T-helper 17 cell (primary cell): Measurements from ENCODE around the gene WBP4. TPM values are rescaled to one million over a fixed set of nuclear protein-coding genes. Genes with fewer than 3 reads are reported as not detected.
"Not testable (repeated sequence)": the region's sequence is repeated elsewhere in the genome, so short reads cannot be mapped to it uniquely, and the experiment has no call there.

Experiments
- ATAC-seq: fragments of 150-1000 bp; cut with Tn5 transposase; 2 replicates; pipeline ENCODE4 v1.10.0; 2021; ENCODE audit warnings: mild to moderate bottlenecking, moderate library complexity
- DNase-seq, 3 donors: peaks; one replicate each; pipeline versions ENCODE4 v3.0.0 to v3.0.0-alpha.2; 2020 to 2021
- H3K9me3 ChIP-seq: one replicate; pipeline ENCODE4 v1.7.0; 2013; ENCODE audit warnings: low read length, mild to moderate bottlenecking; ENCODE audit not compliant: control insufficient read depth, poor library complexity, severe bottlenecking
- H3K27ac Mint-ChIP-seq: one replicate; pipeline ENCODE4 v1.8.0; 2022; ENCODE audit warnings: mild to moderate bottlenecking, moderate library complexity, mixed read lengths
- H3K27me3 Mint-ChIP-seq: one replicate; pipeline ENCODE4 v1.8.0; 2022; ENCODE audit warnings: mixed read lengths
- H3K36me3 Mint-ChIP-seq: one replicate; pipeline ENCODE4 v1.8.0; 2022; ENCODE audit warnings: low read depth, mixed read lengths
- H3K4me1 Mint-ChIP-seq: one replicate; pipeline ENCODE4 v1.8.0; 2022; ENCODE audit warnings: mild to moderate bottlenecking, mixed read lengths
- H3K4me3 Mint-ChIP-seq: one replicate; pipeline ENCODE4 v1.8.0; 2022; ENCODE audit warnings: mild to moderate bottlenecking, moderate library complexity, mixed read lengths
- total RNA-seq, 4 donors: library from RNA in 2 of 4; stranded (reverse) in 2 of 4; gene quantifications; one replicate each; pipeline ENCODE4 v1.2.3 and lab custom pipeline; 2022 to 2026

WBP4 gene
- total RNA-seq, 2 donors from 2014 or later, result 4.4 to 5.3 TPM

- ATAC-seq (no peak), DNase-seq (no peak)
- H3K27me3 Mint-ChIP-seq, result no peaks in the 10 kb centered on the region
- peaks cover 8% of the 10 kb centered on the region for H3K36me3 Mint-ChIP-seq
- no peak overlapping the region for H3K27ac Mint-ChIP-seq
- H3K9me3 ChIP-seq, result no peaks in the 10 kb centered on the region
- H3K4me1 Mint-ChIP-seq, result peaks cover 3% of the 10 kb centered on the region
- no peak overlapping the region for H3K4me3 Mint-ChIP-seq
Observed at GRCh38 chr13:41075485-41075884, 14.2 kb downstream of the WBP4 start.

- Mint-ChIP-seq H3K27me3 (no peaks in the 10 kb centered on the region), H3K4me3 (no peak overlapping the region), H3K27ac (no peak overlapping the region), H3K4me1 (peaks cover under 1% of the 10 kb centered on the region), H3K36me3 (peaks cover 3% of the 10 kb centered on the region)
- ATAC-seq, result no peak
- no peaks in the 10 kb centered on the region for H3K9me3 ChIP-seq
- DNase-seq, result no peak
Observed at GRCh38 chr13:41077475-41077874, 16.2 kb downstream of the WBP4 start.

- DNase-seq, result no peak
- Mint-ChIP-seq H3K36me3 (peaks cover 6% of the 10 kb centered on the region), H3K4me3 (no peak overlapping the region), H3K27ac (no peak overlapping the region), H3K27me3 (no peaks in the 10 kb centered on the region), H3K4me1 (peaks cover 2% of the 10 kb centered on the region)
- no peaks in the 10 kb centered on the region for H3K9me3 ChIP-seq
- no peak for ATAC-seq
Observed at GRCh38 chr13:41079725-41080124, 18.4 kb downstream of the WBP4 start.

- no peak overlapping the region for H3K27ac Mint-ChIP-seq
- peaks cover 4% of the 10 kb centered on the region for H3K4me1 Mint-ChIP-seq
- peaks cover 5% of the 10 kb centered on the region for H3K36me3 Mint-ChIP-seq
- H3K27me3 Mint-ChIP-seq, result no peaks in the 10 kb centered on the region
- H3K9me3 ChIP-seq, result no peaks in the 10 kb centered on the region
- H3K4me3 Mint-ChIP-seq, result no peak overlapping the region
- ATAC-seq (no peak), DNase-seq (no peak)
Observed at GRCh38 chr13:41085961-41086585, 24.8 kb downstream of the WBP4 start.

- ATAC-seq, H3K4me1 Mint-ChIP-seq, H3K27ac Mint-ChIP-seq, H3K4me3 Mint-ChIP-seq, DNase-seq, H3K36me3 Mint-ChIP-seq, H3K27me3 Mint-ChIP-seq, H3K9me3 ChIP-seq: not testable (repeated sequence)
Observed at GRCh38 chr13:41095681-41096080, 34.4 kb downstream of the WBP4 start.

GRCh38 chr13:41098761-41099160 lies 37.5 kb downstream of the WBP4 start:
- Mint-ChIP-seq H3K4me1 (no peaks in the 10 kb centered on the region), H3K36me3 (no peaks in the 10 kb centered on the region), H3K4me3 (no peak overlapping the region), H3K27ac (no peak overlapping the region), H3K27me3 (no peaks in the 10 kb centered on the region)
- DNase-seq (no peak), ATAC-seq (no peak)
- no peaks in the 10 kb centered on the region for H3K9me3 ChIP-seq

GRCh38 chr13:41099986-41100385 lies 38.7 kb downstream of the WBP4 start:
- no peak overlapping the region for H3K4me3 Mint-ChIP-seq

GRCh38 chr13:41107104-41107571 lies 45.8 kb downstream of the WBP4 start:
- H3K9me3 ChIP-seq, result no peaks in the 10 kb centered on the region
- no peaks in the 10 kb centered on the region for H3K4me1 Mint-ChIP-seq
- no peak overlapping the region for H3K27ac Mint-ChIP-seq
- H3K4me3 Mint-ChIP-seq, result no peak overlapping the region
- no peak for ATAC-seq
- no peaks in the 10 kb centered on the region for H3K27me3 Mint-ChIP-seq
- DNase-seq, result no peak
- H3K36me3 Mint-ChIP-seq, result no peaks in the 10 kb centered on the region

More at GRCh38 chr13:41099986-41100385, 38.7 kb downstream of the WBP4 start:
- H3K27me3 Mint-ChIP-seq, result no peaks in the 10 kb centered on the region
- H3K36me3 Mint-ChIP-seq, result no peaks in the 10 kb centered on the region
- ATAC-seq, result no peak
- H3K9me3 ChIP-seq, result no peaks in the 10 kb centered on the region
- H3K4me1 Mint-ChIP-seq, result no peaks in the 10 kb centered on the region
- no peak overlapping the region for H3K27ac Mint-ChIP-seq
- no peak for DNase-seq

- no peaks in the 10 kb centered on the region for H3K9me3 ChIP-seq
- no peak overlapping the region for H3K27ac Mint-ChIP-seq
- H3K4me3 Mint-ChIP-seq, result no peak overlapping the region
- ATAC-seq (no peak), DNase-seq (no peak)
- H3K27me3 Mint-ChIP-seq, result no peaks in the 10 kb centered on the region
- no peaks in the 10 kb centered on the region for H3K36me3 Mint-ChIP-seq
- H3K4me1 Mint-ChIP-seq, result no peaks in the 10 kb centered on the region
Observed at GRCh38 chr13:41107584-41108014, 46.3 kb downstream of the WBP4 start.

- H3K9me3 ChIP-seq, result no peaks in the 10 kb centered on the region
- no peak for ATAC-seq
- Mint-ChIP-seq H3K27me3 (no peaks in the 10 kb centered on the region), H3K4me1 (no peaks in the 10 kb centered on the region), H3K27ac (no peak overlapping the region), H3K4me3 (no peak overlapping the region), H3K36me3 (no peaks in the 10 kb centered on the region)
- no peak for DNase-seq
Observed at GRCh38 chr13:41111454-41111853, 50.1 kb downstream of the WBP4 start.

- Mint-ChIP-seq H3K4me1 (peaks cover 2% of the 10 kb centered on the region), H3K36me3 (no peaks in the 10 kb centered on the region), H3K27ac (no peak overlapping the region), H3K27me3 (no peaks in the 10 kb centered on the region), H3K4me3 (no peak overlapping the region)
- no peaks in the 10 kb centered on the region for H3K9me3 ChIP-seq
- DNase-seq (no peak), ATAC-seq (no peak)
Observed at GRCh38 chr13:41117869-41118268, 56.6 kb downstream of the WBP4 start.

- Mint-ChIP-seq H3K4me1 (peaks cover 7% of the 10 kb centered on the region), H3K27ac (peak overlapping the region; percentile 71), H3K4me3 (no peak overlapping the region), H3K36me3 (no peaks in the 10 kb centered on the region), H3K27me3 (no peaks in the 10 kb centered on the region)
- H3K9me3 ChIP-seq, result no peaks in the 10 kb centered on the region
- ATAC-seq, result peak; percentile 78
- DNase-seq, result no peak
Observed at GRCh38 chr13:41122838-41123237, 61.5 kb downstream of the WBP4 start.

GRCh38 chr13:41127701-41128100 lies 66.4 kb downstream of the WBP4 start:
- Mint-ChIP-seq H3K4me3 (no peak overlapping the region), H3K4me1 (peaks cover 25% of the 10 kb centered on the region), H3K36me3 (peaks cover 2% of the 10 kb centered on the region), H3K27ac (no peak overlapping the region), H3K27me3 (no peaks in the 10 kb centered on the region)
- ATAC-seq (no peak), DNase-seq (no peak)
- no peaks in the 10 kb centered on the region for H3K9me3 ChIP-seq

- Mint-ChIP-seq H3K36me3 (peaks cover 2% of the 10 kb centered on the region), H3K27ac (peak overlapping the region; percentile 19), H3K4me1 (peaks cover 26% of the 10 kb centered on the region)
Observed at GRCh38 chr13:41130356-41130755, 69.0 kb downstream of the WBP4 start.

More at GRCh38 chr13:41130356-41130755, 69.0 kb downstream of the WBP4 start:
- ATAC-seq (no peak), DNase-seq (no peak)
- H3K4me3 Mint-ChIP-seq, result peak overlapping the region; percentile 98
- H3K9me3 ChIP-seq, result no peaks in the 10 kb centered on the region
- H3K27me3 Mint-ChIP-seq, result no peaks in the 10 kb centered on the region
